Smooth muscle cell (in vitro differentiated cells): ENCODE data around the gene PKP4. TPM values are rescaled to one million over a fixed set of nuclear protein-coding genes. Genes with fewer than 3 reads are reported as not detected.

Source experiments
- polyA plus RNA-seq: library from polyadenylated mRNA; unstranded; fragments of >200 nt; fragmentation: Nextera tagmentation; extraction: Ambion mirVana; gene quantifications from 2 replicates; pipeline ENCODE4 v1.2.1, GENCODE V29; 2016
- small RNA-seq: library from RNA; depleted of rRNA; stranded (forward); fragments of <200 nt; gene quantifications from one replicate; pipeline ENCODE3, GENCODE V24; 2014
- total RNA-seq: library from RNA; depleted of rRNA; stranded (reverse); fragments of >200 nt; gene quantifications from 2 replicates; pipeline ENCODE4 v1.2.3, GENCODE V29; 2014

PKP4 gene
- total and polyA plus RNA-seq, 2 experiments from 2014 or later, result 2.4 to 14.0 TPM

Small RNA genes within 50 kb of the gene (small RNA-seq; reads per million reads assigned to genes)
- gene AC005042.3, result not detected
- gene RN7SL393P, result not detected

Other genes starting within 250 kb of the PKP4 start
- gene CCDC148, start 199 bp upstream of the PKP4 start, total RNA-seq, result 0.09 and 0.18 TPM in 2 replicates
- gene CCDC148, start 199 bp upstream of the PKP4 start, polyA plus RNA-seq, result not detected in 2 replicates